DMS53 (cell line): ENCODE measurements around the gene FCER2.
"Not testable (repeated sequence)": the region's sequence is repeated elsewhere in the genome, so short reads cannot be mapped to it uniquely, and the experiment has no call there.

ENCODE experiments used
- DNase-seq: peaks from one replicate; lab custom pipeline; 2025; lab: John Stamatoyannopoulos, UW

The FCER2 gene, protein sequence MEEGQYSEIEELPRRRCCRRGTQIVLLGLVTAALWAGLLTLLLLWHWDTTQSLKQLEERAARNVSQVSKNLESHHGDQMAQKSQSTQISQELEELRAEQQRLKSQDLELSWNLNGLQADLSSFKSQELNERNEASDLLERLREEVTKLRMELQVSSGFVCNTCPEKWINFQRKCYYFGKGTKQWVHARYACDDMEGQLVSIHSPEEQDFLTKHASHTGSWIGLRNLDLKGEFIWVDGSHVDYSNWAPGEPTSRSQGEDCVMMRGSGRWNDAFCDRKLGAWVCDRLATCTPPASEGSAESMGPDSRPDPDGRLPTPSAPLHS

GRCh38 chr19:7701654-7702457 is at the start of gene FCER2:
Gene FCER2 (minus strand): TSS chr19:7702131. CDS start chr19:7699760, 2,371 bp downstream.
- no peak for DNase-seq

DNA sequence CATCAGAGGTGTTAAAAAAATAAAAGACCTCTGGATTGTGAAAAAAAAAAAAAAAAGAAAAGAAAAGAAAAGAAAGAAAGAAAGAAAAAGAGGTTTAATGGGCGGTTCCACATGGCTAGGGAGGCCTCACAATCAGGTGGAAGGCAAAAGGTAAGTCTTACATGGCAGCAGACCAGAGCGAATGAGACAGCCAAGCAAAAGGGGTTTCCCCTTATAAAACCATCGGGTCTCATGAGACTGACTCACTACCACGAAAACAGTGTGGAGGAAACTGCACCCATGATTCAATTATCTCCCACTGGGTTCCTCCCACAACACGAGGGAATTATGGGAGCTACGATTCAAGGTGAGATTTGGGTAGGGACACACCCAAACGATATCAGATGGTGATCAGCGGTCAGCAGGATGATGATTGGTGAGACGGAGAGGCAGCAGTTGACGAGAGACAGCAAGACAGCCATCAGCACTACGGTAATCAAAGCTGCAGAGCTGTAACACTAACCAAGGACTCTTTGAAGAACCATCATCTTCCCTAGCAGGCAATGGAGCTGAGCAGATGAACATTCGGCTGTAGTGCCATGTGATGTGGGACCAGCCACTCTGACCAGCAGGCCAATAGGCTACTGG is 49.3 kb upstream of the FCER2 start:
- no peak for DNase-seq

GRCh38 chr19:7748756-7749155 is 46.8 kb upstream of the FCER2 start:
- peak; percentile 75 for DNase-seq

DNA sequence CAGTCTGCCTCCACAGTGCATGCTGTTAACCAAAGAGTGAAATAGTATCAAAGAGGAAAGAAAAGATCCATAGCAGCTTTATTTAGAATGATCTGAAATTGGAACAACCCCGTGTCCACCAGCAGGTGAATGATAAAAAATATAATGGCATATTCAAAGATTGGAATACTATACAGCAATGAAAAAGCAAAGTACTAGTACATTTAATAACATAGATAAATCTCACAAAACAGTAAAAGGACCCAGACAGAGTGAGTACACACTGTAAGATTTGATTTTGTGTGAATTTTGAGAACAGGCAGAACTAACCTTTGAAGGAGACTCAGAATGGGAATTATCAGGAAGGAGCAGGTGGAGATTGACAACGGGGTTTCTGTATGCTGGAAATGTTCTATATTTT is 46.2 kb upstream of the FCER2 start:
- no peak for DNase-seq

GRCh38 chr19:7746903-7747884 is 45.3 kb upstream of the FCER2 start, which contains the start of gene CD209:
Gene CD209 (minus strand): TSS chr19:7747534. CDS start chr19:7747511, 23 bp downstream.
- DNase-seq = no peak

- not testable (repeated sequence) for DNase-seq
Measured at GRCh38 chr19:7746306-7746705, 44.4 kb upstream of the FCER2 start.

GRCh38 chr19:7744871-7745650 is 43.1 kb upstream of the FCER2 start:
- DNase-seq = no peak

DNA sequence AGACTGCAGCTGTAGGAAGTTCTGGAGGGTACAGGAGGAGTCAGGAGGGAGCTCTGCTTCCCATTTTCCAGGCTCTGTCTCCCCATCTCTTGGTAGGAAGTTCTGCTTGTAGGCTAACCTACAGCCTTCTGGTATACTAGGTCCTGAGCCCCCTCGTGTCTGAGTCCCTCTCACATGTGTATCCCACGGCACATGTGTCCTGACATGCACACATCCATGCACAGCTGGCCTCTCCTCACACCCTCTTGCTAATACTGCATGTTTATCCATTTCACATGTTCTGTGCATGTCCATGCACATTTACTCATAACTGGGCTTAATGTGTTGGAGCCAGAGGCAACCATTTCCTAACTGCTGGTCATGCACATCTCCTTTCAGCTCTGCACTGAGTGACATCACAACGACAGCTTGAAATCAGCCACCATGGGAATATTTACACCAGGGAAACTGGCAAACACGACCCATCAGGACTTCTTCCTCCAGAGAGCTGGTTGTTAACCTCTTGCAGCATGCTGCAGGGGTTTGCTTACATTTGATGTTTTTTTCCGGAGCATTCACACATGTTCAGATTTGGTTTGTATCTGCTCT is 42.4 kb upstream of the FCER2 start:
- DNase-seq = no peak

GRCh38 chr19:7743425-7743841 is 41.5 kb upstream of the FCER2 start:
- DNase-seq = no peak

GRCh38 chr19:7742991-7743390 is 41.1 kb upstream of the FCER2 start:
- DNase-seq = no peak

DNA sequence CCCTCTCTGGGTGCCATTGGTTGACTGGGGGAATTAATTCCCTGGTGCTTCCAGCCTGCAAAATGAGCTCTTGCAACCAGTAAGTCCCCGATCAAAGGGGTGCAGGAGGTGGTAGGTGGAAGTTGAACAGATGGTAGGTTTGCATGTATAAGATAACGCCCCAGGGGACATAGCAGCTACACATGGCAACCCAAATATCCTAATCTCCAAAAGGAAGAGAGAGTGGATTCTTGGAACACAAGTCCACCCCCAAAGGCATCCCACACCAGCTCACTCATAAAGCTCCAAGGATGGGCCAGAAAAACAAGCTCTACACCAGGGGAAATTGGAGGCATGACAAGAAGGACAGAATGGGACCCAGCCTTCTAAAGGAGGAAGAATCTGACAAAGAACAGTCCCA is 40.6 kb upstream of the FCER2 start:
- DNase-seq = no peak

DNA sequence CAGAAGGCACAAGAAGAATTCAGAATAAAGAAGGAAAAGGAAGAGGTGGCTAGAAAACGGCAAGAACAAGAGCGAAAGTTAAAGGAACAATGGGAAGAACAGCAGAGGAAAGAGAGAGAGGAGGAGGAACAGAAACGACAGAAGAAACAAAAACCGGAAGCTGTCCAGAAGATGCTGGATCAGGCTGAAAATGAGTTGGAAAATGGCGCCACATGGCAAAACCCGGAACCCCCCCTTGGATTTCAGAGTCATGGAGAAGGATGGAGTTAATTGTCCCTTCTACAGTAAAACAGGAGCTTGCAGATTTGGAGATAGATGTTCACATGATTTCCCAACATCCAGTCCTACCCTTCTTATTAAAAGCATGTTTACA is 38.7 kb upstream of the FCER2 start:
- DNase-seq = no peak

- DNase-seq = no peak
Measured at GRCh38 chr19:7739801-7740681, 38.1 kb upstream of the FCER2 start.

- no peak for DNase-seq
Measured at GRCh38 chr19:7739211-7739755, 37.4 kb upstream of the FCER2 start.

DNA sequence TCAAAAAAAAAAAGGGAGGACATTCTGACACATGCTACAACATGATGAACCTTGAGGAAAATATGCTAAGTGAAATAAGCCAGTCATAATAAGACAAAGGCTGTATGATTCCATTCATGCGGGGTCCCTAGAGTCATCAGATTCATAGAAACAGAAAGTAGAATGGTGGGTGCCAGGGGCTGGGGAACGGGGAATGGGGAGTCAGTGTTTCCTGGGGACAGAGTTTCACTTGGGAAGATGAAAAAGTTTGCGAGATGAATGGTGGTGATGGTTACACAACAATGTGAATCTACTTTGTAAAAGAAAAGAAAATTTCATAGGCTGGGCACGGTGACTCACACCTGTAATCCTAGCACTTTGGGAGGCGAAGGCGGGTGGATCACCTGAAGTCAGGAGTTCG is 36.1 kb upstream of the FCER2 start:
- DNase-seq = no peak

DNA sequence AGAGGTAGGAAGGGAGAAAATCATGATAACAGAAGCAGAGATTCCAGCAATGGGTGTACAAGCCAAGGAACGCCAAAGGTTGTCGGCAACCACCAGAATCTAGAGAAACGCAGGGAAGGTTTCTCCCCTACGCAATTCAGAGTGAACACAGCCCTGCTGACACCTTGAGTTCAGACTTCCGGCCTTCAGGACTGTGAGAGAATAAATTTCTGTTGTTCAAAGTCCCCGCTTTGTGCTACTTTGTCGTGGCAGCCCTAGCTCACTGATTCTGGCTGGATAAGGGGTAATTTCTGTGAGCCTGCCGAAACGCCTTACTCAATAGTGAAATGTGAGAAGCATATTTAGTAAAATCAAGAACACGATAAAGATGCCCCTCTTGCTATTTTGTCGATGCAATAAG is 35.3 kb upstream of the FCER2 start:
- DNase-seq = no peak

DNA sequence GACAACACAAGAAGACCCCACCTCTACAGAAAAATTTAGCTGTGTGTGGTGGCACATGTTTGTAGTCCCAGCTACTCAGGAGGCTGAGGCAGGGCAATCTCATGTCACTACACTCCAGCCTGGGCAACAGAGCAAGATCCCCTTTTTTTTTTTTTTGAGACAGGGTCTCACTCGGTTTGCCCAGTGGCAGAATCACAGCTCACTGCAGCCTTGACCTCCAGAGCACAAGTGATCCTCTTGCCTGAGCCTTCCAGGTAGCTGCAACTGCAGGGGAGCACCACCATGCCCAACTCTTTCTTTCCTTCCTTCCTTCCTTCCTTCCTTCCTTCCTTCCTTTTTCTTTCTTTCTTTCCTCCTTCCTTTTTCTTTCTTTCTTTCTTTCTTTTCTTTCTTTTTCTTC is 34.2 kb upstream of the FCER2 start:
- no peak for DNase-seq

GRCh38 chr19:7734220-7735203 is 32.6 kb upstream of the FCER2 start:
- no peak for DNase-seq
